HCT116 (cell line): ENCODE data around the gene FNDC3B. TPM values are rescaled to one million over a fixed set of nuclear protein-coding genes. Genes with fewer than 3 reads are reported as not detected.

ENCODE experiments used
- ATAC-seq: fragments of 200-7000 bp; cut with Tn5 transposase; 2 replicates; pipeline ENCODE4 v1.9.1; 2020; ENCODE audit warnings: mild to moderate bottlenecking, moderate library complexity
- BruUV-seq: library from RNA; stranded (reverse); fragments of 400-500 nt; replicated peaks from 2 replicates; lab custom pipeline; 2021; lab: Mats Ljungman, UMichigan
- CTCF ChIA-PET: fragments of 300-600 bp; sonication (Branson Sonifier 250); formaldehyde crosslinking; loops from one replicate; lab custom pipeline; 2021; ENCODE audit warnings: antibody characterized with exemption; lab: Charles Lee
- POLR2A ChIA-PET: fragments of 300-600, 350-600 bp; sonication (Branson Sonifier 250); formaldehyde crosslinking; loops from one replicate; lab custom pipeline; 2021; ENCODE audit warnings: antibody characterized with exemption; lab: Charles Lee
- RAD21 ChIA-PET, 2 experiments: fragments of 300-600 bp; sonication (Branson Sonifier 250); formaldehyde crosslinking; loops; one replicate each; lab custom pipeline; 2023; ENCODE audit warnings: low total read pairs in 2 of 2; ENCODE audit not compliant: uncharacterized antibody in 2 of 2, unreplicated experiment in 2 of 2, low non-redundant PET in 1 of 2; lab: Charles Lee
- DNase-seq: peaks from one replicate; pipeline ENCODE4 v3.0.0-alpha.2; 2010; ENCODE audit warnings: low read depth, low spot score
- H2AFZ ChIP-seq: fragments of 200-600 bp; shearing (Covaris generic), sonication (generic); 2 replicates; pipeline ENCODE4 v1.6.1; 2017; ENCODE audit warnings: low read depth, mixed run types, mixed read lengths, antibody characterized with exemption, low read length; ENCODE audit not compliant: poor library complexity, severe bottlenecking
- H3K27ac ChIP-seq: 2 replicates; pipeline ENCODE4 v1.5.1; 2012; ENCODE audit warnings: low read depth, low read length
- H3K27me3 ChIP-seq: fragments of 200-600 bp; sonication (generic); 2 replicates; pipeline ENCODE4 v1.6.1; 2016; ENCODE audit warnings: mixed run types, low read length, mixed read lengths; ENCODE audit not compliant: insufficient read depth
- H3K36me3 ChIP-seq, 2 experiments: fragments of 200-500 bp in 1 of 2; fragments of 200-600 bp in 1 of 2; sonication (Bioruptor generic) in 1 of 2; sonication (generic) in 1 of 2; 2 replicates each; pipeline versions ENCODE4 v1.5.1 to v1.6.1; 2014 to 2016; ENCODE audit warnings: low read length in 2 of 2, inconsistent platforms in 1 of 2, mixed read lengths in 1 of 2, mixed run types in 1 of 2; ENCODE audit not compliant: insufficient read depth in 2 of 2, control insufficient read depth in 1 of 2
- H3K4me1 ChIP-seq, 2 experiments: fragments of 200-600 bp in 1 of 2; sonication (generic) in 1 of 2; 2 replicates each; pipeline versions ENCODE4 v1.5.1 to v1.6.1; 2012 to 2017; ENCODE audit warnings: low read length in 2 of 2, inconsistent platforms in 1 of 2, mild to moderate bottlenecking in 1 of 2, mixed read lengths in 1 of 2, mixed run types in 1 of 2, moderate library complexity in 1 of 2; ENCODE audit not compliant: insufficient read depth in 2 of 2, control insufficient read depth in 1 of 2
- H3K4me2 ChIP-seq: fragments of 200-600 bp; sonication (generic); 2 replicates; pipeline ENCODE4 v1.6.1; 2017; ENCODE audit warnings: mixed run types, low read length, mixed read lengths
- H3K4me3 ChIP-seq, 2 experiments: fragments of 200-600 bp in 1 of 2; sonication (generic) in 1 of 2; replicated peaks in 1 of 2; 2 replicates each; pipeline ENCODE4 v1.5.1; 2011 to 2016; ENCODE audit warnings: low read length in 2 of 2, control low read depth in 1 of 2, low read depth in 1 of 2, mild to moderate bottlenecking in 1 of 2, mixed read lengths in 1 of 2, mixed run types in 1 of 2
- H3K79me2 ChIP-seq: fragments of 200-600 bp; sonication (generic); 2 replicates; pipeline ENCODE4 v1.6.1; 2017; ENCODE audit warnings: mild to moderate bottlenecking, mixed run types, low read length, moderate library complexity, mixed read lengths; ENCODE audit not compliant: insufficient read depth
- H3K9ac ChIP-seq: fragments of 200-600 bp; sonication (generic); 2 replicates; pipeline ENCODE4 v1.6.1; 2016; ENCODE audit warnings: low read length, mixed read lengths
- H3K9me2 ChIP-seq: fragments of 200-600 bp; sonication (generic), shearing (Covaris generic); 2 replicates; pipeline ENCODE4 v1.6.1; 2017; ENCODE audit warnings: mixed run types, mild to moderate bottlenecking, moderate library complexity; ENCODE audit not compliant: insufficient read depth
- H3K9me3 ChIP-seq, 2 experiments: fragments of 200-500 bp in 1 of 2; fragments of 200-600 bp in 1 of 2; sonication (Bioruptor generic) in 1 of 2; sonication (generic) in 1 of 2; 2 replicates each; pipeline ENCODE4 v1.6.1; 2014 to 2017; ENCODE audit warnings: low read length in 2 of 2, mixed read lengths in 2 of 2, inconsistent platforms in 1 of 2, low read depth in 1 of 2, mild to moderate bottlenecking in 1 of 2, mixed run types in 1 of 2, moderate library complexity in 1 of 2; ENCODE audit not compliant: control insufficient read depth in 1 of 2, insufficient read depth in 1 of 2
- H4K20me1 ChIP-seq: fragments of 200-600 bp; sonication (generic), shearing (Covaris generic); 2 replicates; pipeline ENCODE4 v1.6.1; 2017; ENCODE audit warnings: mixed run types, mild to moderate bottlenecking, moderate library complexity; ENCODE audit not compliant: insufficient read depth
- CEBPB ChIP-seq: IDR thresholded peaks from 2 replicates; pipeline ENCODE4 v1.6.1; 2012; ENCODE audit warnings: low read depth
- CTCF ChIP-seq, 3 experiments: fragments of 200-600 bp in 1 of 3; sonication (generic) in 1 of 3; IDR thresholded peaks in 2 of 3; conservative IDR thresholded peaks in 1 of 3; 2 replicates each; pipeline ENCODE4 v1.5.1; 2012 to 2017; ENCODE audit warnings: low read depth in 2 of 3, low read length in 2 of 3, antibody characterized with exemption in 1 of 3, borderline replicate concordance in 1 of 3, control low read depth in 1 of 3, mild to moderate bottlenecking in 1 of 3, mixed read lengths in 1 of 3, mixed run types in 1 of 3, moderate library complexity in 1 of 3; ENCODE audit not compliant: insufficient read depth in 1 of 3
- EGR1 ChIP-seq: IDR thresholded peaks from 2 replicates; pipeline ENCODE4 v1.6.1; 2012; ENCODE audit warnings: low read depth
- ELF1 ChIP-seq: IDR thresholded peaks from 2 replicates; pipeline ENCODE4 v1.6.1; 2012; ENCODE audit warnings: low read depth, borderline replicate concordance
- FOSL1 ChIP-seq: IDR thresholded peaks from 2 replicates; pipeline ENCODE4 v1.6.1; 2012; ENCODE audit warnings: low read depth
- MAX ChIP-seq: IDR thresholded peaks from 2 replicates; pipeline ENCODE4 v1.6.1; 2012
- POLR2AphosphoS5 ChIP-seq: IDR thresholded peaks from 2 replicates; pipeline ENCODE4 v1.6.1; 2011; ENCODE audit warnings: mild to moderate bottlenecking, low read depth, low read length, moderate library complexity
- SP1 ChIP-seq: IDR thresholded peaks from 2 replicates; pipeline ENCODE4 v1.6.1; 2012; ENCODE audit warnings: low read depth
- ZFX ChIP-seq: fragments of 450-650 bp; IDR thresholded peaks from 2 replicates; pipeline ENCODE4 v1.6.1; 2017
- intact Hi-C: fragments of 100-400 bp; cut with micrococcal nuclease; formaldehyde crosslinking; loops from 2 replicates; pipeline ENCODE4 v1.10.0; 2022
- total RNA-seq: library from RNA; stranded (reverse); gene quantifications from one replicate; pipeline ENCODE4 v1.2.1, GENCODE V29; 2021; ENCODE audit not compliant: unreplicated experiment

The FNDC3B gene
- total RNA-seq, 1 experiment from 2014 or later = 45.7 TPM

GRCh38 chr3:172309741-172310427 lies 270.5 kb downstream of the FNDC3B start:
- TF ChIP-seq MAX (no peak), CTCF (IDR thresholded peaks at IDR 0.05 in 2 of 3, conservative IDR thresholded peaks at IDR 0.05 in 1 of 3; ENCODE audit: borderline replicate concordance in 1 of 3, insufficient read depth in 1 of 3, low read depth in 2 of 3, low read length in 2 of 3) (no peak), FOSL1 (no peak), EGR1 (no peak), ZFX (no peak), CEBPB (no peak), ELF1 (no peak), SP1 (no peak), POLR2AphosphoS5 (no peak)
- TF ChIP-seq, all 23 proteins: peak for 0
- no peaks in the 10 kb centered on the region for H3K27me3 ChIP-seq
- ATAC-seq (no peak), DNase-seq (no peak)
- ChIA-PET CTCF (no interaction called here), RAD21 (no interaction called here), POLR2A (no interaction called here)
- H3K4me2 ChIP-seq = no peak overlapping the region
- peaks cover 3 to 7% of the 10 kb centered on the region in 2 experiments; a peak in 2 of 4 replicates for H3K36me3 ChIP-seq
- no peak overlapping the region for H3K27ac ChIP-seq
- no peaks in the 10 kb centered on the region for H3K9me3 ChIP-seq
- H2AFZ ChIP-seq = no peak overlapping the region
- no peaks in the 10 kb centered on the region for H3K79me2 ChIP-seq
- peaks cover 6 to 30% of the 10 kb centered on the region in 2 experiments for H3K4me1 ChIP-seq
- H3K9me2 ChIP-seq = no peaks in the 10 kb centered on the region
- H3K9ac ChIP-seq = no peak overlapping the region
- intact Hi-C loops = no loop called here
- BruUV-seq = no TSS peak
- H4K20me1 ChIP-seq = no peaks in the 10 kb centered on the region
- H3K4me3 ChIP-seq = no peak overlapping the region
